HG03558 (cell line): ENCODE measurements around the gene METTL23.

Source experiments
- ATAC-seq: cut with Tn5 transposase; IDR thresholded peaks from one replicate; pipeline ENCODE4 v1.9.1; 2021; ENCODE audit warnings: moderate number of reproducible peaks; ENCODE audit not compliant: unreplicated experiment; ENCODE audit errors: extremely low read depth

Gene METTL23

DNA sequence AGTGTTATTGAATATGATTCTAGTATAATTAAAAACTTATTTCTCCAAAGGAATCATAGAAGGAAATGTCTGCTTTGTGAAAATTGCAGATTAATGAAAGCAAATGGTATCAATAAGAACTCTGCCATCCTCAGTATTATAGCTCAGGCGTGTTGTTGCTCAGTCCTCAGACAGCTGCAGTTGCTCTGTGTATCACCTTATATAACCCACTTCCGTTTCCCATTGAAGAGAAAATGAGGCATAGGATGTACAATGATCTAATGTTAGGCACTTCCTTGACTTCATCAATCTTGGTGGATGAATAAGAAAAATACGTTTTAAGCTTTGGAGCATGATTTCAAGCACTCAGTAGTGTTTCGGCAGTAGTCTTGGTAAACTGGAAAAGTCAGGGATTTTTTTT lies 25.4 kb downstream of the METTL23 start:
- ATAC-seq = no peak

DNA sequence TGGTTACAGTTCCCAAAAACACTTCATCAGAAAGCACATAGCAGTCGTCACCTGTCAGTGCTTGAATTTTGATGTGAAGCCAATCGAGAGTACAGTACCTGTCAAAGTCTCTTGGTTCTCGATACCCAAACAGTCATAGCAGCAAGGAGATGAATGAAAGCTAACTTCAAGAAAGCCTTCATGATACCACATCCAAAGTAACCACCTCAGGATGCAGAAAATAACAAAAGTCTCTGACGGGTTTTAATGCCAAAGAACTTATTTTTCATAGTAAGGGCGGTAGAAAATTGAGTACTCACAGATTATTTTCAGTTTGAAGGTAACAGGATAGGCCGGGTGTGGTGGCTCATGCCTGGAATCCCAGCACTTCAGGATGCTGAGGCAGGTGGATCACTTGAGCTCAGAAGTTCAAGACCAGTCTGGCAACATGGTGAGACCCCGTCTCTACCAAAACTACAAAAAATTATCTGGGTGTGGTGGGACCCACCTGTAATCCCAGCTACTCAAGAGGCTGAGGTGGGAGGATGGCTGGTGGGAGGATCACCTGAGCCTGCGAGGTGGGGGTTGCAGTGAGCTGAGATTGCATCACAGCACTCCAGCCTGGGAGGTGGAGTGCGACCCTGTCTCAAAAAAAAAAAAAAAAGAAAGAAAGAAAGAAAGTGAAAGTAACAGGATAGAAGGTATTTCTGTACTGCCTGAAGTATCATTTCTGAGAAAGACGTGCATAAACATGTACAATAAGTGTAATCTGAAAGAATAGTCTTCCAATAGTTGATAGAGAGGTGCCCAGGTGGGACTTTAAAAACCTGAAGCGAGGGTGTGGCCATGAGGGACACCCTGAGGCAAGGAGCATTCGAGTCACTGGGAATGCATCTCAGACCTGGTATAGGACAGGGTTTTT lies 26.7 kb downstream of the METTL23 start:
- ATAC-seq = no peak

DNA sequence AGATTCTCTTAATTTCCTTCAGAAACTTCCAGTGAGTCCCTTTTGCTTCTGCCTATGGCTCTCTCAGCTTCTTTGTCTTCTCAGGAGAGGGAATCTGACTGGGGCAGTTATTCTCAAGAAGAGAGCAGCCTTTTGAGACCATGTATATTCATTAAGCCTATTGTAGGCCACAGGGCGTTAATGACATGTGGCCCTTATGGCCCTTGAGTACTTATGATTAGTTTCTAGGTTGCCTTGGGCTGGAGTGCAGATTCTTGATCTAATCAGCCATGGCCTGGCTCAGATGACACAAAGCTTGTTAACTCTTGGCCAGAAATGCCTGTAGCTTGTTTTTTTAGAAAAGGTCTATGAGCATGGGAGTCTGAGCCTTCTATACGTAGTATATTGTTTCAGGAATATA lies 28.6 kb downstream of the METTL23 start:
- ATAC-seq = no peak

DNA sequence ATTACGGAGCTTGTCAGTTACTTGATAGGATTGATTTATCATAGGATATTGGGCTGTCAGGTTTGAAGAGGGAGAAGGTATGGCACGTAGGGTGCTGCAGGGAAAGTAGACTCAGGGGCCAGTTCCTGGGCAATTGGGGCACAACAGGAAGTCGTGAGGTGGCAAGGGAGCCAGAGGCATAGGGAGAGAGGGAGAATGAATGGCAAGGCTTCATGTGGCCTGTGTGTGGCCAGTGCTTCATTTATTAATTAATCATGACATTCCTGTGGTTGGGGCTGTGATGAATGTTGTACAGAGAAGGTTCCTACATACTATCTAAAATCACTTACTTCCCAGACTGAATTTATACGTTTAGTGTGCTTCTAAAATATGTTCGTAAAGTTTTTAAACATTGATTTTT lies 30.6 kb downstream of the METTL23 start:
- no peak for ATAC-seq

DNA sequence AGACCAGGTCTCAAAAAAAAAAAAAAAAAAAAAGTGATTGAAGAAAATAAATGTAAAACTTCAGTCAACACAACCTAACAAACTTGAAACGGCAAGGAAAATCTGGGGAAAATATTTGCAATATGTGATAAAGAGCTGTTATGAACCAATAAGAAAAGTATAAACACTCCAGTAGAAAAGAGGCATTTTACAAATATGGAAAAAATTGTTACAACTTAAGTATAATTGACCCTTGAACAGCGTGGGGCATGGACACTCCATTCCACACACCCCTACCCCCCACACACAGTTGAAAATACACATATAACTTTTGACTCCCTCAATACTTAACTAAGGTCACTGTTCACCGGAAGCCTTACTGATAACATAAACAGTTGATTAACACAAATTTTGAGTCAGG lies 31.9 kb downstream of the METTL23 start:
- ATAC-seq = no peak

GRCh38 chr17:76772842-76773525 lies 46.3 kb downstream of the METTL23 start:
- no peak for ATAC-seq

DNA sequence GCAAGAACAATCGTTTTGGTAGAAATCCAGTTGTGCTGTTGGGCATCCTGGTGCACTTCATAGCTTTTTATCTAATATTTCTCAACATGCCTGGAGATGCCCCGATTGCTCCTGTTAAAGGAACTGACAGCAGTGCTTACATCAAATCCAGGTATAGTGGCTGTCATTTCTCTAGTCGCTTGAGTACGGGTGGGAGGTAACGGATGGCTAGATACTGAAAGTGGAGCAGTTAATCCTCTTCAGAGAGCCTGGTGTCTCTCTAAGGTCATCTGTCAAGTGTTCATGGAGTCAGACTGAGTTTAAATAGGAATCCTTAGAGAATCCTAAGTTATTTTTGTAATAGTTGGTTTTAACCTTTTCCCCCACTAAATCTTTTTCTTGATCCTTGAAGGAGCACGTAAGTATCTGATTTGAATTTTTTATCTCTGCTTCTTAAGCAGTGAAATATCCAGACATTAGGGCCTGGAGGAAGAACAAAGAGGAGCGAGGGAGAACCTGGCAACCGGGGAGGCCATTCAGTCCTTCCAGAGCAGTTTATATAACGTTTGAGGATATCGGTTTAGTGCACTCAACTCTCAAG lies 48.5 kb downstream of the METTL23 start:
- ATAC-seq = no peak

DNA sequence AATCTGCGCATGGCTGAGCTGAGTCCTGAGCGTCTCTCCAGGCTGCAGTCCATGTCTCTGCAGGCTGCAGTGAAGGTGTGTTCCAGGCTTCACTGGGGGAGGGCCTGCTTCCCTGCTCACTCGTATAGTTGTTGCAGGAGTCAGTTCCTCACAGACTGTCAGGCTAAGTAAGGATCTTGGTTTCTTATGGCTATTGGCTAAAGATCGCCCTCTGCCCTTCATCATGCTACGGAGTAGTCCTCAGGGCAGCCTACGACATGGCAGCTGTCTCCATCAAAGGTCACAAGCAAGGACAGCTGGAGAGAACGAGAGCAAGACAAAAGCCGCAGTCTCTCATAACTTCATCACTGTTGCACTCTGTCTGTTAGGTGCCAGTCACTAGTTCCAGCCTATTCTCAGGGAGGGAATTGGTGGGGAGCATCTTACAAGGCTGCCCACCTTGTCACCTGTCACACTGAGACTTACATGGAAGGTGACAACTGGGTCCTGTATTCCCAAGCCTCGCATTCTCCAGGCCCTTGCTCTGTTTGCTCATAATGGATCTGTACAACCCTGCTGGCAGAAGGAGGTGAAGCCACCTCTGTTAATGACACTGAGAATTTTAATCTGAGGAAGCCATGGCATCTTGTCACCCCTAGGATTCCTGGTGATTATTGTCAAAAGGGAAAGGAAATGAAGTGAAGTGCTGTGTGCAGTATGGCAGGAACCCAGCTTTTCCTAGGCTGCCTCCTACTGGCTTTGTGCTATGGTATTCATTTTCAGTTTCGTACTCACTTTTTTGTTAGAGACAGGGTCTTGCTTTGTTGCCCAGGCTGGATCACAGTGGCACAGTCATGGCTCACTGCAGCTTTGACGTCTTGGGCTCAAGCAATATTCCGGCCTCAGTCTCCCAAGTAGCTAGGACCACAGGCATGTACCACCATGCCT lies 54.7 kb downstream of the METTL23 start:
- ATAC-seq = no peak

GRCh38 chr17:76783146-76783545 lies 56.5 kb downstream of the METTL23 start:
- no peak for ATAC-seq
